Measurements from ENCODE around the gene LAMP2.
A peak's percentile ranks its signal among the peaks of the same experiment; 100 is the strongest.
"Not testable (repeated sequence)": the region's sequence is repeated elsewhere in the genome, so short reads cannot be mapped to it uniquely, and the experiment has no call there.

LAMP2 gene

GRCh38 chrX:120468825-120469525 lies at the start of gene LAMP2:
Gene LAMP2 (minus strand): TSS chrX:120469296. CDS start chrX:120469169, 127 bp downstream.
- DNase-seq (ENCODE audit: low read depth in 2 of 3, low spot score in 1 of 3): peak; percentile 72 to 74 (median 72)

GRCh38 chrX:120517936-120518335 lies 48.8 kb upstream of the LAMP2 start:
- DNase-seq (ENCODE audit: low read depth in 2 of 3, low spot score in 1 of 3): no peak

- DNase-seq (ENCODE audit: low read depth in 2 of 3, low spot score in 1 of 3): no peak
Observed at GRCh38 chrX:120514236-120514635, 45.1 kb upstream of the LAMP2 start.

- no peak for DNase-seq (ENCODE audit: low read depth in 2 of 3, low spot score in 1 of 3)
Observed at GRCh38 chrX:120512627-120513026, 43.5 kb upstream of the LAMP2 start.

GRCh38 chrX:120512222-120512621 lies 43.1 kb upstream of the LAMP2 start:
- no peak for DNase-seq (ENCODE audit: low read depth in 2 of 3, low spot score in 1 of 3)

GRCh38 chrX:120504569-120504968 lies 35.5 kb upstream of the LAMP2 start:
- no peak for DNase-seq (ENCODE audit: low read depth in 2 of 3, low spot score in 1 of 3)

- DNase-seq (ENCODE audit: low read depth in 2 of 3, low spot score in 1 of 3): no peak
Observed at GRCh38 chrX:120499301-120500072, 30.4 kb upstream of the LAMP2 start.

- DNase-seq (ENCODE audit: low read depth in 2 of 3, low spot score in 1 of 3): not testable (repeated sequence)
Observed at GRCh38 chrX:120490119-120490518, 21.0 kb upstream of the LAMP2 start.

- DNase-seq (ENCODE audit: low read depth in 2 of 3, low spot score in 1 of 3): no peak
Observed at GRCh38 chrX:120486786-120487185, 17.7 kb upstream of the LAMP2 start.

GRCh38 chrX:120485638-120486520 lies 16.8 kb upstream of the LAMP2 start:
- DNase-seq (ENCODE audit: low read depth in 2 of 3, low spot score in 1 of 3): peak; percentile 28 to 49 (median 34)

- DNase-seq (ENCODE audit: low read depth in 2 of 3, low spot score in 1 of 3): no peak
Observed at GRCh38 chrX:120485315-120485637, 16.2 kb upstream of the LAMP2 start.

GRCh38 chrX:120477453-120477852 lies 8.4 kb upstream of the LAMP2 start:
- no peak for DNase-seq (ENCODE audit: low read depth in 2 of 3, low spot score in 1 of 3)

- no peak for DNase-seq (ENCODE audit: low read depth in 2 of 3, low spot score in 1 of 3)
Observed at GRCh38 chrX:120476714-120477113, 7.6 kb upstream of the LAMP2 start.

- not testable (repeated sequence) for DNase-seq (ENCODE audit: low read depth in 2 of 3, low spot score in 1 of 3)
Observed at GRCh38 chrX:120475447-120475846, 6.4 kb upstream of the LAMP2 start.

GRCh38 chrX:120474085-120474484 lies 5.0 kb upstream of the LAMP2 start:
- no peak for DNase-seq (ENCODE audit: low read depth in 2 of 3, low spot score in 1 of 3)

- DNase-seq (ENCODE audit: low read depth in 2 of 3, low spot score in 1 of 3): not testable (repeated sequence)
Observed at GRCh38 chrX:120469657-120470056, 561 bp upstream of the LAMP2 start.

GRCh38 chrX:120468479-120468824 lies 644 bp downstream of the LAMP2 start:
- DNase-seq (ENCODE audit: low read depth in 2 of 3, low spot score in 1 of 3): no peak

GRCh38 chrX:120468071-120468470 lies 1.0 kb downstream of the LAMP2 start:
- DNase-seq (ENCODE audit: low read depth in 2 of 3, low spot score in 1 of 3): no peak

- no peak for DNase-seq (ENCODE audit: low read depth in 2 of 3, low spot score in 1 of 3)
Observed at GRCh38 chrX:120464411-120464810, 4.7 kb downstream of the LAMP2 start.

GRCh38 chrX:120463241-120463640 lies 5.9 kb downstream of the LAMP2 start:
- no peak for DNase-seq (ENCODE audit: low read depth in 2 of 3, low spot score in 1 of 3)

- DNase-seq (ENCODE audit: low read depth in 2 of 3, low spot score in 1 of 3): no peak
Observed at GRCh38 chrX:120462370-120462769, 6.7 kb downstream of the LAMP2 start.

- no peak for DNase-seq (ENCODE audit: low read depth in 2 of 3, low spot score in 1 of 3)
Observed at GRCh38 chrX:120459309-120459708, 9.8 kb downstream of the LAMP2 start.

All from stimulated activated CD4-positive, alpha-beta T cell treated with anti-CD3 and anti-CD28 coated beads, Interleukin-12 subunit alpha, Interleukin-12 subunit beta, amount 100 ng/mL, for 48 hours (primary cell).